HepG2 (cell line): ENCODE data around the gene KLHL12. TPM values are rescaled to one million over a fixed set of nuclear protein-coding genes. Genes with fewer than 3 reads are reported as not detected.
A peak's percentile ranks its signal among the peaks of the same experiment; 100 is the strongest.

Experiments
- CCDC6 ChIP-seq: sonication (generic); formaldehyde crosslinking; IDR thresholded peaks from 2 replicates; pipeline ENCODE4 v1.8.1; 2022; ENCODE audit warnings: mild to moderate bottlenecking, missing genetic modification reagents, moderate library complexity
- CENPX ChIP-seq: sonication (generic); formaldehyde crosslinking; IDR thresholded peaks from 2 replicates; pipeline ENCODE4 v1.9.0; 2021; ENCODE audit warnings: mild to moderate bottlenecking, missing genetic modification reagents, moderate library complexity
- HOMEZ ChIP-seq: IDR thresholded peaks from 2 replicates; pipeline ENCODE4 v1.6.1; 2016; ENCODE audit warnings: low read depth
- JUND ChIP-seq: sonication (generic); formaldehyde crosslinking; IDR thresholded peaks from 2 replicates; pipeline ENCODE4 v1.8.0; 2022; ENCODE audit warnings: mild to moderate bottlenecking, missing genetic modification reagents
- KDM4B ChIP-seq: sonication (generic); formaldehyde crosslinking; IDR thresholded peaks from 2 replicates; pipeline ENCODE4 v1.4.0; 2020; ENCODE audit warnings: missing genetic modification reagents
- MTF2 ChIP-seq: sonication (generic); formaldehyde crosslinking; IDR thresholded peaks from 2 replicates; pipeline ENCODE4 v1.5.0; 2020; ENCODE audit warnings: missing genetic modification reagents, borderline replicate concordance
- PBX3 ChIP-seq: sonication (generic); formaldehyde crosslinking; IDR thresholded peaks from 2 replicates; pipeline ENCODE4 v1.8.1; 2023; ENCODE audit warnings: missing genetic modification reagents, inconsistent platforms, borderline replicate concordance
- PLSCR1 ChIP-seq: sonication (generic); formaldehyde crosslinking; IDR thresholded peaks from 2 replicates; pipeline ENCODE4 v1.5.0; 2020; ENCODE audit warnings: missing genetic modification reagents, mild to moderate bottlenecking, borderline replicate concordance
- REL ChIP-seq: sonication (generic); formaldehyde crosslinking; conservative IDR thresholded peaks from 2 replicates; pipeline ENCODE4 v1.8.0; 2022; ENCODE audit warnings: mild to moderate bottlenecking, missing genetic modification reagents, moderate library complexity
- STAG1 ChIP-seq: sonication (generic); formaldehyde crosslinking; IDR thresholded peaks from 2 replicates; pipeline ENCODE4 v1.4.0; 2020; ENCODE audit warnings: missing genetic modification reagents
- ZBTB34 ChIP-seq: sonication (generic); formaldehyde crosslinking; IDR thresholded peaks from 2 replicates; pipeline ENCODE4 v1.8.0; 2022; ENCODE audit warnings: mild to moderate bottlenecking, missing genetic modification reagents
- ZC3H4 ChIP-seq: sonication (generic); formaldehyde crosslinking; IDR thresholded peaks from 2 replicates; pipeline ENCODE4 v1.4.0; 2020; ENCODE audit warnings: missing genetic modification reagents, borderline replicate concordance
- ZFY ChIP-seq: sonication (generic); formaldehyde crosslinking; IDR thresholded peaks from 2 replicates; pipeline ENCODE4 v1.4.0; 2020; ENCODE audit warnings: missing genetic modification reagents
- ZMAT3 ChIP-seq: sonication (generic); formaldehyde crosslinking; conservative IDR thresholded peaks from 2 replicates; pipeline ENCODE4 v1.7.0; 2021; ENCODE audit warnings: missing genetic modification reagents
- ZNF234 ChIP-seq: sonication (generic); formaldehyde crosslinking; conservative IDR thresholded peaks from 2 replicates; pipeline ENCODE4 v1.5.1; 2020; ENCODE audit warnings: mild to moderate bottlenecking, missing genetic modification reagents
- ZNF326 ChIP-seq: sonication (generic); formaldehyde crosslinking; IDR thresholded peaks from 2 replicates; pipeline ENCODE4 v1.4.0; 2020; ENCODE audit warnings: missing genetic modification reagents, borderline replicate concordance
- ZNF362 ChIP-seq: sonication (generic); formaldehyde crosslinking; IDR thresholded peaks from 2 replicates; pipeline ENCODE4 v1.4.0; 2020; ENCODE audit warnings: missing genetic modification reagents, mild to moderate bottlenecking, borderline replicate concordance
- ZNF547 ChIP-seq: sonication (generic); formaldehyde crosslinking; IDR thresholded peaks from 2 replicates; pipeline ENCODE4 v1.5.1; 2020; ENCODE audit warnings: mild to moderate bottlenecking, missing genetic modification reagents
- ZNF709 ChIP-seq: sonication (generic); formaldehyde crosslinking; IDR thresholded peaks from 2 replicates; pipeline ENCODE4 v1.5.0; 2020; ENCODE audit warnings: mild to moderate bottlenecking, missing genetic modification reagents
- ZNF710 ChIP-seq: sonication (generic); formaldehyde crosslinking; IDR thresholded peaks from 2 replicates; pipeline ENCODE4 v1.5.0; 2020; ENCODE audit warnings: mild to moderate bottlenecking, missing genetic modification reagents, borderline replicate concordance
- ZSCAN21 ChIP-seq: sonication (generic); formaldehyde crosslinking; IDR thresholded peaks from 2 replicates; pipeline ENCODE4 v1.8.0; 2022; ENCODE audit warnings: mild to moderate bottlenecking, missing genetic modification reagents, moderate library complexity, borderline replicate concordance
- polyA plus RNA-seq, 8 experiments: library from polyadenylated mRNA; depleted of rRNA in 3 of 8; stranded (reverse) in 7 of 8; unstranded in 1 of 8; fragments of >200 nt; fragmentation: Illumina TruSeq in 4 of 8; extraction: Trizol in 4 of 8; gene quantifications; 2 replicates each; pipeline versions ENCODE4 v1.2.1 to v1.2.3, GENCODE V29; 2011 to 2016; ENCODE audit warnings: low read depth in 4 of 8, missing spikeins in 1 of 8, mixed read lengths in 1 of 8; ENCODE audit not compliant: insufficient read depth in 1 of 8
- total RNA-seq, 5 experiments: library from RNA; depleted of rRNA; stranded (reverse); fragments of >200 nt; fragmentation: Illumina TruSeq; extraction: Trizol; gene quantifications; 2 replicates each; pipeline ENCODE4 v1.2.3, GENCODE V29; 2016; ENCODE audit warnings: low read depth in 1 of 5

The KLHL12 gene
- total and polyA plus RNA-seq, 2 of the 13 experiments (the other 11 are each of a cell fraction or from before 2014, with no cell fraction given), result 19.2 to 25.2 TPM

- TF ChIP-seq PLSCR1 (no peak), ZNF362 (CRISPR knock-in tag) (no peak), ZSCAN21 (CRISPR knock-in tag) (peak; percentile 65; the same call in 1 of the 2 replicates), ZNF709 (CRISPR knock-in tag) (0 out of 2 replicates have a peak, but pooled peaks have one; percentile 30), STAG1 (no peak), REL (CRISPR knock-in tag) (0 out of 2 replicates have a peak, but pooled peaks have one; percentile 42), CENPX (no peak), ZMAT3 (CRISPR knock-in tag) (peak; percentile 84; the same call in 1 of the 2 replicates), ZBTB34 (no peak), HOMEZ (CRISPR knock-in tag) (no peak), CCDC6 (0 out of 2 replicates have a peak, but pooled peaks have one; percentile 53), KDM4B (CRISPR knock-in tag) (no peak), ZNF234 (CRISPR knock-in tag) (no peak), ZNF710 (CRISPR knock-in tag) (no peak), PBX3 (CRISPR knock-in tag) (no peak), ZNF326 (no peak), ZC3H4 (no peak), MTF2 (CRISPR knock-in tag) (no peak), ZFY (peak; percentile 96), JUND (no peak), ZNF547 (CRISPR knock-in tag) (no peak)
Observed at GRCh38 chr1:202957733-202958543, 30.9 kb upstream of the KLHL12 start, which contains the start of gene ADIPOR1 (continued).
